Measurements from ENCODE around the gene EEIG1. TPM values are rescaled to one million over a fixed set of nuclear protein-coding genes. Genes with fewer than 3 reads are reported as not detected.
"Not testable (repeated sequence)": the region's sequence is repeated elsewhere in the genome, so short reads cannot be mapped to it uniquely, and the experiment has no call there.

EEIG1 gene
- polyA plus RNA-seq (ENCODE audit: insufficient read length in 12 of 12), result 10 to 100 TPM in 11 of 12 donors, not detected in 1; 12.7 to 37.2 (median 14.9) TPM
- long read RNA-seq, donor 1, full-length matches to known transcripts, result 3 of 3 reads
- long read RNA-seq, donor 1, partial matches to known transcripts, result 0 of 3 reads
- long read RNA-seq, donor 1, other reads (novel, unspliced or antisense), result 0 of 3 reads
- long read RNA-seq, donor 2, partial matches to known transcripts, result 0 of 1 reads
- long read RNA-seq, donor 2, other reads (novel, unspliced or antisense), result 0 of 1 reads
- long read RNA-seq, donor 3, full-length matches to known transcripts, result 1 of 1 reads
- long read RNA-seq, donor 3, partial matches to known transcripts, result 0 of 1 reads
- long read RNA-seq, donor 3, other reads (novel, unspliced or antisense), result 0 of 1 reads
- long read RNA-seq, donor 4, full-length matches to known transcripts, result 1 of 1 reads
- long read RNA-seq, donor 4, partial matches to known transcripts, result 0 of 1 reads
- long read RNA-seq, donor 4, other reads (novel, unspliced or antisense), result 0 of 1 reads
- long read RNA-seq, donor 5, result 0 reads
- long read RNA-seq, donor 6, full-length matches to known transcripts, result 1 of 1 reads
- long read RNA-seq, donor 6, partial matches to known transcripts, result 0 of 1 reads
- long read RNA-seq, donor 6, other reads (novel, unspliced or antisense), result 0 of 1 reads
- long read RNA-seq, donor 7, full-length matches to known transcripts, result 1 of 1 reads
- long read RNA-seq, donor 7, partial matches to known transcripts, result 0 of 1 reads
- long read RNA-seq, donor 7, other reads (novel, unspliced or antisense), result 0 of 1 reads
- long read RNA-seq, donor 8, full-length matches to known transcripts, result 7 of 7 reads
- long read RNA-seq, donor 8, partial matches to known transcripts, result 0 of 7 reads
- long read RNA-seq, donor 8, other reads (novel, unspliced or antisense), result 0 of 7 reads
- long read RNA-seq, donor 9, result 0 reads
- long read RNA-seq, donor 10, full-length matches to known transcripts, result 2 of 2 reads
- long read RNA-seq, donor 10, partial matches to known transcripts, result 0 of 2 reads
- long read RNA-seq, donor 10, other reads (novel, unspliced or antisense), result 0 of 2 reads
- long read RNA-seq, donor 11, partial matches to known transcripts, result 0 of 1 reads
- long read RNA-seq, donor 11, other reads (novel, unspliced or antisense), result 0 of 1 reads

- DNase-seq, result peak; percentile 96
Observed at GRCh38 chr9:127980706-127981558, at the start of gene EEIG1. Gene EEIG1, minus strand, starts transcription at chr9:127980989. Its CDS starts 852 bp downstream, at chr9:127980137.

GRCh38 chr9:128027705-128028104 is 46.9 kb upstream of the EEIG1 start:
- no peak for DNase-seq

- DNase-seq, result no peak
Observed at GRCh38 chr9:128026773-128027541, 46.2 kb upstream of the EEIG1 start.

GRCh38 chr9:128026255-128026772 is 45.5 kb upstream of the EEIG1 start:
- no peak for DNase-seq

- DNase-seq, result no peak
Observed at GRCh38 chr9:128025736-128026135, 44.9 kb upstream of the EEIG1 start.

GRCh38 chr9:128024761-128025308 is 44.0 kb upstream of the EEIG1 start:
- no peak for DNase-seq

- not testable (repeated sequence) for DNase-seq
Observed at GRCh38 chr9:128023671-128024070, 42.9 kb upstream of the EEIG1 start.

- DNase-seq, result no peak
Observed at GRCh38 chr9:128022886-128023285, 42.1 kb upstream of the EEIG1 start.

- no peak for DNase-seq
Observed at GRCh38 chr9:128021098-128021497, 40.3 kb upstream of the EEIG1 start.

- DNase-seq, result no peak
Observed at GRCh38 chr9:128020692-128021091, 39.9 kb upstream of the EEIG1 start.

GRCh38 chr9:128015696-128016095 is 34.9 kb upstream of the EEIG1 start:
- no peak for DNase-seq

GRCh38 chr9:128011071-128011817 is 30.5 kb upstream of the EEIG1 start:
- DNase-seq, result no peak

GRCh38 chr9:128009639-128010038 is 28.9 kb upstream of the EEIG1 start:
- no peak for DNase-seq

- DNase-seq, result no peak
Observed at GRCh38 chr9:128008171-128008570, 27.4 kb upstream of the EEIG1 start.

GRCh38 chr9:128007566-128008138 is 26.9 kb upstream of the EEIG1 start:
- peak; percentile 64 for DNase-seq

GRCh38 chr9:128006332-128006996 is 25.7 kb upstream of the EEIG1 start:
- DNase-seq, result no peak

- DNase-seq, result no peak
Observed at GRCh38 chr9:128005923-128006322, 25.1 kb upstream of the EEIG1 start.
